Stimulated activated CD4-positive, alpha-beta T cell treated with anti-CD3 and anti-CD28 coated beads, Interleukin-1b, Interleukin-23, amount 100 ng/mL, for 4 hours (primary cell): ENCODE results near the gene SH3RF2.
"Not testable (repeated sequence)": the region's sequence is repeated elsewhere in the genome, so short reads cannot be mapped to it uniquely, and the experiment has no call there.

Source experiments
- DNase-seq, 2 donors: peaks; one replicate each; pipeline ENCODE4 v3.0.0-alpha.2; 2020; ENCODE audit warnings: low read depth in 2 of 2

The SH3RF2 gene

GRCh38 chr5:146082798-146083197 lies 146.4 kb downstream of the SH3RF2 start:
- no peak for DNase-seq

- no peak for DNase-seq
Measured at GRCh38 chr5:146084376-146084775, 148.0 kb downstream of the SH3RF2 start.

- DNase-seq = no peak
Measured at GRCh38 chr5:146088098-146088497, 151.7 kb downstream of the SH3RF2 start.

DNA sequence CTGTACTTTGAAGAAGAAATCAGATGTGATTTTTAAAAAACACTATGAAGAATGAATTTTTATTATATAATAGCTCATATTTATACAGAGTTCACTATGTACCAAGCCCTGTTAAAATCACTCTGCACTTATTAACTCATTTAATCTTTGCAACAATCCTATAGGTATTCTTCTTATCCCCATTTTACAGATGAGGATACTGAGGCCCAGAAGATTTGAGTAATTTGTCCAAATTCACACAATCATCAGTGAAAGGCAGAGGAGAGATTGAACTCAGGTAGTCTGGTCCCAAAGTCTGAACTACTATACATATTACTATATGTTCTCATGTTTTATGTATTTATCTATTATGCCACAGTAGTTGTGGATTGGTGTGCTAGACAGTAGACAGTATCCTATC lies 152.9 kb downstream of the SH3RF2 start:
- no peak for DNase-seq

GRCh38 chr5:146091881-146092280 lies 155.5 kb downstream of the SH3RF2 start:
- DNase-seq = no peak

DNA sequence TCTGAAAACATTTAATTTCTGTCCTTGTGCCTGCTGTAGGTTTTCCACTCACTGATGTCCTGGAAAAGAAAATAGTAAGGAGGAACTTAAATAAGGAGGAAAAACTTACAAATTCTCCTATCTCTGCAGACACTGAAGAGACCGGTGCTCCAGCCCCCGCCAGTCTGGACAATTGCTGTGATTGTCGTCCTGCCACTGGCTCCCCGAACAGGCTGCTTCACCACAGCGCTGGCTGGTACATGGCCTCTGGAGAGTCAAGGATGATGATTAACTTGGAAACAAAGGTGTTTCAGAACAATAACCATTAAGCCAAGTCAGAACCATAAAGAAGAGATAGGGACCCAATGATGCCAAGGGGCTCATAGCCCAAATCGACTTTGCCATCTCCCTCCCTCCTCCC lies 161.7 kb downstream of the SH3RF2 start:
- DNase-seq = no peak

GRCh38 chr5:146101646-146102045 lies 165.3 kb downstream of the SH3RF2 start:
- DNase-seq = no peak

GRCh38 chr5:146103594-146103993 lies 167.2 kb downstream of the SH3RF2 start:
- DNase-seq = no peak

DNA sequence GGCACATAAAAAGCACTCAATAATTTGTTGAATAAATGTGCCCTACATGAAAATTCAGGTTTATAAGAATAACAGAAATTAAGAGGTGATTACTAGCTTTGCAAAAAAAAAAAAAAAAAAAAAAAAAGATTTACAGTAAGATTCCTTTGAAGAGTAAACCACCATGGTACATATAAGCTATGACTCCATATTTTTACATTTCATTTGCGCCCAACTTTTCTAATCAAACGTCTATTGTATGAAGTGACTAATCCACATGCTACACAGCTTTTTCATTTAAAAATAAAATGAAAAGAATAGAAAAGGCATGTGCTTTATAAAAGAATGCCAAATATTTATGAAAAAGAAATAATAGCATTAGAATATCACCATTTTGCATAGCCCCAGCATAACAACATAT lies 169.1 kb downstream of the SH3RF2 start, which contains the start of gene PLAC8L1:
PLAC8L1 (minus strand) TSS at position 101 of the 400 bp plus-strand sequence. CDS start 1,266 bp downstream, outside the sequence.
- no peak for DNase-seq

DNA sequence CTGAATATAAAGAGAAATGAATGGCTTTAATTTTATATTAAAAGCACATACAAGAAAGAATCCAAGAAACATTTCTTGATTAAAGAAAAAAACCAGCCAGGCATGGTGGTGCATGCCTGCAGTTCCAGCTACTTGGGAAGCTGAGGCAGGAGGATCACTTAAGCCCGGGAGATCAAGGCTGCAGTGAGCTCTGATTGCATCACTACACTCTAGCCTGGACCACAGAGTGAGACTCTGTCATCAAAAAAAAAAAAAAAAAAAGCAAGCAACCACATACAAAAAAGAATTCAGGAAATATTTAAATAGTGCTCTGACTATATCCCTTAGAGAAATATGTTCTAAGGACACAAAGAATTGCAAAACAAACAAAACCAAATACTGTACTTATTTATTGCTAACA lies 171.5 kb downstream of the SH3RF2 start:
- DNase-seq = no peak

DNA sequence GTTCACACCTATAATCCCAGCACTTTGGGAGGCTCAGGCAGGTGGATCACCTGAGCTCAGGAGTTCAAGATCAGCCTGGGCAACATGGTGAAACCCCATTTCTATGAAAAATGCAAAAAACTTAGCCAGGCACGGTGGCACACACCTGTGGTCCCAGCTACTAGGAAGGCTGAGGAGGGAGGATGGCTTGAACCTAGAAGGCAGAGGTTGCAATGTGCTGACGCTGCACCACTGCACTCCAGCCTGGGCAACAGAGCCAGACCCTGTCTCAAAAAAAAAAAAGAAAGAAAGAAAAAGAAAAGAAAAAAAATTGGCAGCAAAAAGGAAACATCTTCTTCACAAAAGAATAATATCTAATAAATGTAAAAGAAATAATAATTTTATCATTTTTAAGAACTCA lies 172.5 kb downstream of the SH3RF2 start:
- DNase-seq = not testable (repeated sequence)

- no peak for DNase-seq
Measured at GRCh38 chr5:146109379-146109778, 173.0 kb downstream of the SH3RF2 start.

DNA sequence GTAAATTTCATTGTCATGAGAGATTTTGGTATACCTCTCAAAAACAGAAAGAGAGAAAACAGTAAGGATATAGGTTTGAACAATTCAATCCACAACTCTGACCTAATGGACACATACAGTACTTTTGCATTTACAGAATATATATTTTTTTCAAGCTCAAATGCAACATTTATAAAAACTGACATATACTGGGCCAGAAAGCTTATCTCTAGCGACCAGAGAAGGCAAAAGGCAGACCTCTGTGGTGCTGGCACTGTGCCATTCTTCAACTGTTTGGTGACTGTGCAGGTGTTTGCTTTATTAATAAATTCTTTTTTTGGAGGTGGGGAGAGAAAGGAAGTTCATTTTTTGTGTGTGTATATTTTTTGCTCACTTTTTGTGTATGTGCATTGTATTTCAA lies 175.0 kb downstream of the SH3RF2 start:
- DNase-seq = no peak

GRCh38 chr5:146112476-146112875 lies 176.1 kb downstream of the SH3RF2 start:
- no peak for DNase-seq
